IMR-90 (cell line): ENCODE data around the gene POU2F1.

Experiments used
- BHLHE40 ChIP-seq: fragments of 150-350 bp; IDR thresholded peaks from 2 replicates; pipeline ENCODE4 v1.6.1; 2016; ENCODE audit warnings: mild to moderate bottlenecking, low read depth, low read length
- CEBPB ChIP-seq: IDR thresholded peaks from 2 replicates; pipeline ENCODE4 v1.6.1; 2012; ENCODE audit warnings: low read depth, low read length, improper control_type of control experiment
- CHD1 ChIP-seq: IDR thresholded peaks from 2 replicates; pipeline ENCODE4 v1.6.1; 2012; ENCODE audit warnings: low read depth, low read length, improper control_type of control experiment
- FOS ChIP-seq: fragments of 150-350 bp; IDR thresholded peaks from 2 replicates; pipeline ENCODE4 v1.6.1; 2016; ENCODE audit warnings: low read depth, low read length
- MAFK ChIP-seq: IDR thresholded peaks from 2 replicates; pipeline ENCODE4 v1.6.1; 2012; ENCODE audit warnings: low read depth, low read length, improper control_type of control experiment
- MXI1 ChIP-seq: IDR thresholded peaks from 2 replicates; pipeline ENCODE4 v1.6.1; 2012; ENCODE audit warnings: low read depth, mild to moderate bottlenecking, low read length, moderate library complexity, borderline replicate concordance
- POLR2A ChIP-seq: IDR thresholded peaks from 2 replicates; pipeline ENCODE4 v1.6.1; 2012; ENCODE audit warnings: mild to moderate bottlenecking, low read depth, low read length
- RAD21 ChIP-seq: IDR thresholded peaks from 2 replicates; pipeline ENCODE4 v1.6.1; 2012; ENCODE audit warnings: low read length, improper control_type of control experiment
- RCOR1 ChIP-seq: IDR thresholded peaks from 2 replicates; pipeline ENCODE4 v1.6.1; 2012; ENCODE audit warnings: mild to moderate bottlenecking, low read length, improper control_type of control experiment; ENCODE audit not compliant: insufficient replicate concordance
- RFX5 ChIP-seq: IDR thresholded peaks from 2 replicates; pipeline ENCODE4 v1.8.0; 2012; ENCODE audit warnings: low read depth, mild to moderate bottlenecking, low read length, moderate library complexity
- SMC3 ChIP-seq: fragments of 150-350 bp; IDR thresholded peaks from 2 replicates; pipeline ENCODE4 v1.6.1; 2016; ENCODE audit warnings: low read depth, mild to moderate bottlenecking, antibody characterized with exemption, low read length, moderate library complexity
- USF2 ChIP-seq: fragments of 150-350 bp; IDR thresholded peaks from 2 replicates; pipeline ENCODE4 v1.6.1; 2017; ENCODE audit warnings: mild to moderate bottlenecking, antibody characterized with exemption, low read length, low read depth
- TF ChIP-seq, protein P1 (sequence below): conservative IDR thresholded peaks from 2 replicates; pipeline ENCODE4 v1.5.1; 2012; ENCODE audit warnings: mild to moderate bottlenecking, low read depth, low read length, improper control_type of control experiment
- TF ChIP-seq, protein P2 (sequence below): fragments of 150-350 bp; IDR thresholded peaks from 2 replicates; pipeline ENCODE4 v1.6.1; 2016; ENCODE audit warnings: low read depth, mild to moderate bottlenecking, low read length, moderate library complexity, borderline replicate concordance

DNA sequence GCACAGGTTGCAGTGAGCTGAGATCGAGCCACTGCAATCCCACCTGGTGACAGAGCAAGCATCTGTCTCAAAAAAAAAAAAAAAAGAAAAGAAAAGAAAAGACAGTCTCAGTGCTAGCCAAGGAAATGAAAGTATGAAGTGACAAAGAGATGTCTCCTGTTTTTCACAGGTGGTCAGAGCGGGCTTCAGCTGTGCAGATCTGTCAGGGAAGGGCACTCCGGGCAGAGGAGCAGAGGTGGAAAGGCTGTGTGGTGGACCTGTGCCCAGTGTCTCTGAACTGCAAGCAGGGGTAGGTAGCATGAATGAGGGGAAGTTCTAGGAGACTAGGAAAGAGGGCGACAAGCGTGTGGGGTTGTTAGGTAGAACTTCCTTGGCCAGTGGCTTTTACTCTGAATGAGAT is 230.2 kb downstream of the POU2F1 start:
- no peak for TF ChIP-seq SMC3
- TF ChIP-seq, protein P1, sequence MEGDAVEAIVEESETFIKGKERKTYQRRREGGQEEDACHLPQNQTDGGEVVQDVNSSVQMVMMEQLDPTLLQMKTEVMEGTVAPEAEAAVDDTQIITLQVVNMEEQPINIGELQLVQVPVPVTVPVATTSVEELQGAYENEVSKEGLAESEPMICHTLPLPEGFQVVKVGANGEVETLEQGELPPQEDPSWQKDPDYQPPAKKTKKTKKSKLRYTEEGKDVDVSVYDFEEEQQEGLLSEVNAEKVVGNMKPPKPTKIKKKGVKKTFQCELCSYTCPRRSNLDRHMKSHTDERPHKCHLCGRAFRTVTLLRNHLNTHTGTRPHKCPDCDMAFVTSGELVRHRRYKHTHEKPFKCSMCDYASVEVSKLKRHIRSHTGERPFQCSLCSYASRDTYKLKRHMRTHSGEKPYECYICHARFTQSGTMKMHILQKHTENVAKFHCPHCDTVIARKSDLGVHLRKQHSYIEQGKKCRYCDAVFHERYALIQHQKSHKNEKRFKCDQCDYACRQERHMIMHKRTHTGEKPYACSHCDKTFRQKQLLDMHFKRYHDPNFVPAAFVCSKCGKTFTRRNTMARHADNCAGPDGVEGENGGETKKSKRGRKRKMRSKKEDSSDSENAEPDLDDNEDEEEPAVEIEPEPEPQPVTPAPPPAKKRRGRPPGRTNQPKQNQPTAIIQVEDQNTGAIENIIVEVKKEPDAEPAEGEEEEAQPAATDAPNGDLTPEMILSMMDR: no peak
- no peak for TF ChIP-seq FOS
- TF ChIP-seq POLR2A: no peak
- no peak for TF ChIP-seq MAFK
- no peak for TF ChIP-seq BHLHE40
- no peak for TF ChIP-seq RFX5
- TF ChIP-seq CEBPB: no peak
- TF ChIP-seq USF2: no peak
- TF ChIP-seq RCOR1: no peak
- no peak for TF ChIP-seq CHD1
- no peak for TF ChIP-seq RAD21
- TF ChIP-seq, protein P2, sequence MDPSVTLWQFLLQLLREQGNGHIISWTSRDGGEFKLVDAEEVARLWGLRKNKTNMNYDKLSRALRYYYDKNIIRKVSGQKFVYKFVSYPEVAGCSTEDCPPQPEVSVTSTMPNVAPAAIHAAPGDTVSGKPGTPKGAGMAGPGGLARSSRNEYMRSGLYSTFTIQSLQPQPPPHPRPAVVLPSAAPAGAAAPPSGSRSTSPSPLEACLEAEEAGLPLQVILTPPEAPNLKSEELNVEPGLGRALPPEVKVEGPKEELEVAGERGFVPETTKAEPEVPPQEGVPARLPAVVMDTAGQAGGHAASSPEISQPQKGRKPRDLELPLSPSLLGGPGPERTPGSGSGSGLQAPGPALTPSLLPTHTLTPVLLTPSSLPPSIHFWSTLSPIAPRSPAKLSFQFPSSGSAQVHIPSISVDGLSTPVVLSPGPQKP: no peak
- no peak for TF ChIP-seq MXI1
